HG03066 (cell line): ENCODE results near the gene FDX1.
A peak's percentile ranks its signal among the peaks of the same experiment; 100 is the strongest.
"Not testable (repeated sequence)": the region's sequence is repeated elsewhere in the genome, so short reads cannot be mapped to it uniquely, and the experiment has no call there.

Source experiments
- ATAC-seq: cut with Tn5 transposase; IDR thresholded peaks from one replicate; pipeline ENCODE4 v1.9.1; 2021; ENCODE audit warnings: low read depth; ENCODE audit not compliant: unreplicated experiment

Gene FDX1, protein sequence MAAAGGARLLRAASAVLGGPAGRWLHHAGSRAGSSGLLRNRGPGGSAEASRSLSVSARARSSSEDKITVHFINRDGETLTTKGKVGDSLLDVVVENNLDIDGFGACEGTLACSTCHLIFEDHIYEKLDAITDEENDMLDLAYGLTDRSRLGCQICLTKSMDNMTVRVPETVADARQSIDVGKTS

DNA sequence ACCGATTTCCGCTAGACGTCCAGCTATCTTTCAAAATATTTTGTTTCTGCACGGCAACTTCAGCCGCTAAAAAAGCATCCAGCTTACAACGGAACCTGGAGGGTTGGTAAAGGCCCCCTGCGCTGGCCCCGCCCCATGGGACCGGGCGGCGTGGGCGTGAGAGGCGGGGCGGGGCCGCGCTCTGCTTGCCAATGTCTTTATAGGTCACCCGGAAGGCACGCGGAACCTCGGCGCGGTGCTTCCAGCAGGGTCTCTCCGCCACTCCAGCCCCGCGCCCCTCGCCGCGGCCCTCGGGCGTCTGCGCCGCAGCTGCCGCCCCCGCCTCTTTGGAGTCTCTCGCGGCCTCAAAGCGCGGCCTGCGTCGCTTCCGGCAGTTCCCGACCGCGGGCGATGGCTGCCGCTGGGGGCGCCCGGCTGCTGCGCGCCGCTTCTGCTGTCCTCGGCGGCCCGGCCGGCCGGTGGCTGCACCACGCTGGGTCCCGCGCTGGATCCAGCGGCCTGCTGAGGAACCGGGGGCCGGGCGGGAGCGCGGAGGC lies at the start of gene FDX1:
TSS of gene FDX1 (plus strand) at position 218 of the 536 bp plus-strand sequence. CDS start at position 391, 173 bp downstream.
- ATAC-seq = peak; percentile 78

DNA sequence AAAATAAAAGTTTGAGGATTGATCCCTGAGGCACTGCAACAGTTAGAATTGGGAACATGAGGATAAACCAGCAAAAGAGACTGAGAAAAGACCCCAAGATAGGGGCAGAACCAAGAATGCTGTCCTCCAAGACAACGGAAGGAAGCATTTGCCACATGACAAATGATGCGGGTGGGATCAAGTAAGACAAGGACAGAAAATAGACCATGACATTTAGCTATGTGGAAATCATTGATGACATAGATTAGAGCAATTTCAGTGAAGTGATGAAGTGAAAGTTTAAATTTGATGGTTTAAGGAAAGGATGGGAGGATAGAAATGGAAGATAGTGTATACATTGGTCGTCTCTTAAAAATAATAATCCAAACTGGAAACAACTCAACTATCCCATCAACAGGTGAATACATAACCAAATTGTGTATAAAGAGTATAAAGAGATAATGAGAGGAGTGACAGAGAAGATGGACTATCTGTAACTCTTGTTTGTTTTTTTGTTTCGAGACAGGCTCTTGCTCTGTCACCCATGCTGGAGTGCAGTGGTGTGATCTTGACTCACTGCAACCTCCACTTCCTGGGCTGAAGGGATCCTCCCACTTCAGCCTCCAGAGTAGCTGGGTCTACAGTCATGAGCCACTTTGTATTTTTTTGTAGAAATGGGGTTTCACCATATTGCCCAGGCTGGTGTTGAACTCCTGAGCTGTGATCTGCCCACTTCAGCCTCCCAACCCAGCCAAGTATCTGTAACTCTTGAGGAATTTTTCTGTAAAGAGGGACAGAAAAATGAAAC lies 48.7 kb upstream of the FDX1 start:
- ATAC-seq = no peak

DNA sequence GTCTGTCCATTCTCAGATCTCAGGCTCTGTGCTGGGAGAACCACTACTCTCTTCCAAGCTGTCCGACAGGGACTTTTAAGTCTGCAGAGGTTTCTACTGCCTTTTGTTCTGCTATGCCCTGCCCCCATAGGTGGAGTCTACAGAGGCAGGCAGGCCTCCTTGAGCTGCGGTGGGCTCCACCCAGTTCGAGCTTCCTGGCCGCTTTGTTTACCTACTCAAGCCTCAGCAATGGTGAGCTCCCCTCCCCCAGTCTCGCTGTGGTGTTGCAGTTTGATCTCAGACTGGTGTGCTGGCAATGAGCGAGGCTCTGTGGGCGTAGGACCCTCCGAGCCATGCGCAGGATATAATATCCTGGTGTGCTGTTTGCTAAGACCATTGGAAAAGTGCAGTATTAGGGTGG lies 41.5 kb upstream of the FDX1 start:
- not testable (repeated sequence) for ATAC-seq

DNA sequence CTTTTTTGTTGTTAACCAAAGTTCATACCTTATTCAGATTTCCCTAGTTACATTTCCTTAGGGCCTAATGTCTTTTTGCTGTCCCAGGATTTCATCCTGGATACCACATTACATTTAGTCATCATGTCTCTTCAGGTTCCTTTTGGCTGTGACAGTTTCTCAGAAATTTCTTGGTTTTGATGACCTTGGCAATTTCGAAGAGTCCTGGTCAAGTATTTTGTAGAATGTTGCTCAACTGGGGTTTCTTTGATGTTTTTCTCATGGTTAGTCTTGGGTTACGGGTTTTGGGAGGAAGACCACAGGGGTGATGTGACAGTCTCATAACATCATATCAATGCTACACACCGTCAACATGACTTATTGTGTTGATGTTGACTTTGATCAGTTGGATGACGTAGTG lies 39.8 kb upstream of the FDX1 start:
- no peak for ATAC-seq

DNA sequence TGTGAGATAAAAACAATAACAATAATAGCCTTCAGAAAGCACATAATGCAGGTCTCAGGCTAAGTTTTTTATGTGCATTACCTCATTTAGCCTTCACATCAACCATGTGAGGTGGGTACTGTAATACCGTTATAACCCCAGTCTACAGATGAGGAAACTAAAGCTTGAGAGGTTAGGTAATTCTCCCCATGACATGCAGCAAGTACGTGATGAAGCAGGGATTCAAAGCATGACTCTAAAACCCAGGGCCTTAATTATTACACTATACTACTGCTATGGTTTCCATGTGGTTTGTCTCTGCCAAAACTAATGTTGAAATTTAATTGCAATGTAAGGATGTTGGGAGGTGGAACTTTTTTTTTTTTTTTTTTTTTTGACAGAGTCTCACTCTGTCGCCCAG lies 37.7 kb upstream of the FDX1 start:
- no peak for ATAC-seq

DNA sequence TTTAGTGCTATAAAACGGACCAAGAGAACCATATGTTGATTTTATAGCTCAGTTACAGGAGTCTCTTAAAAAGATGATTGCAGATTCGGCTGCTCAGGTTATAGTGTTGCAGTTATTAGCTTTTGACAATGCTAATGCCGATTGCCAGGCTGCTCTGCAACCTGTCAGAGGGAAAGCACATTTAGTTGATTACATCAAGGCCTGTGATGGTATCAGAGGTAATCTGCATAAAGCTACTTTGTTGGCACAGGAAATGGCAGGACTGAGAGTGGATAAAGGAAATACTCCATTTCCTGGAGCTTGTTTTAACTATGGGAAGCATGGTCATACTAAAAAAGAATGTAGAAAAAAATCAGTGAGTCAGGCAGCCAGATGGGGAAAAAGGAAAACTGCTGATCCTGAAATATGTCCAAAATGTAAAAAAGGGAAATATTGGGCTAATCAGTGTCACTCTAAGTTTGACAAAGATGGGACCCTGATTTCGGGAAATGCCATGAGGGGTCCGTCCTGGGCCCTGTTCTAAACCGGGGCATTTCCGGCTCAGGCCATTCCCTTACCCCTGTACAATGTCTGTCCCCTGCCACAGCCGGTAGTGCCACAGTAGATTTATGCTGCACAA lies 32.0 kb upstream of the FDX1 start:
- not testable (repeated sequence) for ATAC-seq

DNA sequence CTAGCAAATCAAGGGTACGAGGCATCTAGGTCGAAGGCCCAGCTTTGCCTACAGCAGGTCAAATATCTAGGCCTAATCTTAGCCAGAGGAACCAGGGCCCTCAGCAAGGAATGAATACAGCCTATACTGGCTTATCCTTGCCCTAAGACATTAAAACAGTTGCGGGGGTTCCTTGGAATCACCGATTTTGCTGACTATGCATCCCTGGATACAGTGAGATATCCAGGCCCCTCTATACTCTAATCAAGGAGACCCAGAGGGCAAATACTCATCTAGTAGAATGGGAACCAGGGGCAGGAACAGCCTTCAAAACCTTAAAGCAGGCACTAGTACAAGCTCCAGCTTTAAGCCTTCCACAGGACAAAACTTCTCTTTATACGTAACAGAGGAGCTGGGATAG lies 26.2 kb upstream of the FDX1 start:
- not testable (repeated sequence) for ATAC-seq

DNA sequence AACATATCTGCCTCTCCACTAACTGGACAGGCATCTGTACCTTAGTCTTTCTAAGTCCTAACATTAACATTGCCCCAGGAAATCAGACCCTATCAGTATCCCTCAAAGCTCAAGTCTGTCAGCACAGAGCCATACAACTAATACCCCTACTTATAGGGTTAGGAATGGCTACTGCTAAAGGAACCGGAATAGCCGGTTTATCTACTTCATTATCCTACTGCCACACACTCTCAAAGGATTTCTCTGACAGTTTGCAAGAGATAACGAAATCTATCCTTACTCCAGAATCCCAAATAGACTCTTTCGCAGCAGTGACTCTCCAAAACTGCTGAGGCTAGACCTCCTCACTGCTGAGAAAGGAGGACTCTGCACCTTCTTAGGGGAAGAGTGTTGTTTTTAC lies 24.1 kb upstream of the FDX1 start:
- not testable (repeated sequence) for ATAC-seq

DNA sequence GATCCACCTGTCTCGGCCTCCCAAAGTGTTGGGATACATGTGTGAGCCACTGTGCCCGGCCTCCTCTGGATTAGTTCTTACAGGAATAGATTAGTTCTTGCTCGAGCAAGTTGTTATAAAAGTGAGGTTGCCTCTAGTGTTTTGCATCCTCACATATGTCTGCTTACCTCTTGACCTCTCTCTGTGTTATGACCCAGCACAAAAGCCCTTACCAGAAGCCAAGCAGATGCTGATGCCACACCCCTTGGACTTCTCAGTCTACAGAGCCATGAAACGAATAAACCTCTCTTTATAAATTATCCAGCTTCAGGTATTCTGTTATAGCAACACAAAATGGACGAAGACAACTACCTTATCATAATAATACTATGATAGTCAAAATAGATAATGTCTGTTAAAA lies 22.4 kb upstream of the FDX1 start:
- no peak for ATAC-seq

DNA sequence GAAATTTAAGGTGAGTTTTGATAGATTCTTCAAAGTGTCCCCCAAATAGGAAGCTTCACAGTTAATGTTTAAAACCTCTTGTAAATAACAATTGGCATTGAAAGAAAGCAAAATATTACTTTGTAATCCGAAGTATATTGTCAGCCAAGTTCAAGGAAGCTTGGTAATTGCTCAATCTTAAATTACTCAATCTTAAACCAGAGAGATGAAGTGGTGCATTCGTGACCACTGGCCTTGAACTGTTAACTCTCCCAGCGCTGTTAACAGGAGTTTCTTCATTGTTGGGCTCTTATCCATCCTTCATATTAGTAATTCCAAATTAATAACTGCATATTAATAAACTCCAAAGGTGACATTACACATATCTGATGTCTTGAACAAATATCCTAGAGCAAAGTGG lies 20.6 kb upstream of the FDX1 start:
- ATAC-seq = no peak

DNA sequence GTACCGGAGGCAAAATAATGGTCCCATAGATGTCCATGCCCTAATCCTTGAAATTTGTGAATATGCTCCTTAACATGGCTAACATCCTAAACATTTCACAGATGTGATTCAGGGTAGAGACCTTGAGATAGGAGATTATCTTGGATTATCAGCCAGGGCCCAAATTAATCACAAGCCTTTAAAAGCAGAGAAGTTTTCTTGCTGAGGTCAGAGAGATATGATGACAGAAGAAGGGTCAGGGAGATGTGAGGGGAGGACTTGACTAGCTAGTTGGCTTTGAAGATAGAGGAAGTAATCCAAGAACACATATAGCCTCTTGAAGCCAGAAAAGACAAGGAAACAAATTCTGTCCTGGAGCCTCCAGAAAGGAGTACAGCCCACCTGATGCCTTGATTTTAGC lies 19.1 kb upstream of the FDX1 start:
- ATAC-seq = no peak

DNA sequence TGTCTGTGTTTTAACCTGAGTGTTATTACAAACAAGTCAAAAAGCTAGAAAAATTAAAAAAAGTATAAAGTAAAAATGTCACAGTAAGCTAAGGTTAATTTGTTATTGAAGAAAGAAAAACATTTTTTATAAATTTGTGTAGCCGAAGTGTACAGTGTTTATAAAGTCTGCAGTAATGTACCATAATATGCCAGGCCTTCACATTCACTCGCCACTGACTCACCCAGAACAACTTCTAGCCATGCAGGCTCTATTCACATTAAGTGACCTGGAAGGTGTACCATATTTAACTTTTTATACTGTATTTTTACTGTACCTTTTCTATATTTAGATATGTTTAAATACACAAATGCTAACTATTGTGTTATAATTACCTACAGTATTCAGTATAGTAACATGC lies 14.7 kb upstream of the FDX1 start:
- no peak for ATAC-seq

DNA sequence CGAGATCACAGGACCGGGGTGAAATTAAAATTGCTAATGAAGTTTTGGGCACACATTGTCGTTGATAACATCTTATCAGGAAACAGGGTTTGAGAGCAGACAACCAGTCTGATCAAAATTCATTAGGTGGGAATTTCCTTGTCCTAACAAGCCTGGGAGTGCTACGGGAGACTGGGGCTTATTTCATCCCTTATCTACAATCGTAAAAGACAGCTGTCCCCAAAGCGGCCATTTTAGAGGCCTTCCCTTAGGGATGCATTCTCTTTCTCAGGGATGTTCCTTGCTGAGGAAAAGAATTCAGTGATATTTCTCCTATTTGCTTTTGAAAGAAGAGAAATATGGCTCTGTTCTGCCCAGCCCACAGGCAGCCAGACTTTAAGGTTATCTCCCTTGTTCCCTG lies 8.1 kb upstream of the FDX1 start:
- ATAC-seq = not testable (repeated sequence)

DNA sequence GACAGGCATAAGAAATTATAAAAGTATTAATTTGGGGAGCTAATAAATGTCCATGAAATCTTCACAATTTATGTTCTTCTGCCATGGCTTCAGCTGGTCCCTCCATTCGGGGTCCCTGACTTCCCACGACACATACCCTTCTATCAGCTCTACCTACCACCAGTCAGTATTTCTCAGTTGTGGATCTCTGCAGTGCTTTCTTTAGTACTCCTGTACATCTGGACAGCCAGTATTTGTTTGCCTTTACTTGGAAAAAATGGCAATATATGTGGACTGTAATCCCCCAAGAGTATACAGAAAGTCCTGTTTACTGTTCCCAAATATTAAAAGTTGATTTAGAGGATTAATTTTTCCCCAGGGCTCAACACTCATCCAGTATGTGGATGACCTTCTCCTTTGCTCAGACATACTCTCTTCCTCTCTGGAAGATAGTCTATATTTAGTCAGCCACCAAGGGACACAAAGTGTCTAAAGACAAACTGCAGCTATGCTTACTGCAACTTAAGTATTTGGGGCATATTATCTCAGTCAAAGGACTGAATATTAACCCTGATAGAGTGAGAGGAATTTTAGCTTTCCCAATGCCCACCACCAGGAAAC lies 7.3 kb upstream of the FDX1 start:
- ATAC-seq = no peak

DNA sequence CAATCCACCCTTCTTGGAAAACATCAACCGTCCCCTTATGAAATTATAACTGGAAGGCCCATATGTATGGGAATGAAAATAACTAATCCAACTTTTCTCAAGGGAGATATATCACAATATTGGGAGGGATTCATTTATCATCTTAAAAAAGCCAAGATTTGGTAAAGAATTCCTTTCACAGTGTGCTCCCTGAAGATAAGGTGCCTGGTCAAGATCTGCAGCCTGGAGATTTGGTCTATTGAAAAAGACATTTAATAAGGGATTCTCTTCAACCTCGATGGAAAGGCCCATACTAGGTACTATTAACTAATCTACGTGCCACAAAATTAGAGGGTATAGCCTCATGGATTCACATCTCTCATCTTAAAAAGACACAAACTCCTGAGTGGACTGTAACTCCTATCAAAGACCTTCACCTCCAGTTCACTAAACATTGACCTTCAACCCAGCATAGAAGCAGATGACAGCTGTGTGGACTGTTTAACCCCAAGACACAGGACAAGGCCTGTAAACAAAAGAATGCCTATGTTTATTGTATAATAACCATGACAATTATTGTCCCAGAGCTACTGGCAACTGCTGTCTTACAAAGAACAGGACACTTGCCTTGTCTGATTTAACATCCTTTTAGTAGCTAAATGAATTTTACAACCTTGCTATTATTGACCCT lies 4.8 kb upstream of the FDX1 start:
- ATAC-seq = no peak

DNA sequence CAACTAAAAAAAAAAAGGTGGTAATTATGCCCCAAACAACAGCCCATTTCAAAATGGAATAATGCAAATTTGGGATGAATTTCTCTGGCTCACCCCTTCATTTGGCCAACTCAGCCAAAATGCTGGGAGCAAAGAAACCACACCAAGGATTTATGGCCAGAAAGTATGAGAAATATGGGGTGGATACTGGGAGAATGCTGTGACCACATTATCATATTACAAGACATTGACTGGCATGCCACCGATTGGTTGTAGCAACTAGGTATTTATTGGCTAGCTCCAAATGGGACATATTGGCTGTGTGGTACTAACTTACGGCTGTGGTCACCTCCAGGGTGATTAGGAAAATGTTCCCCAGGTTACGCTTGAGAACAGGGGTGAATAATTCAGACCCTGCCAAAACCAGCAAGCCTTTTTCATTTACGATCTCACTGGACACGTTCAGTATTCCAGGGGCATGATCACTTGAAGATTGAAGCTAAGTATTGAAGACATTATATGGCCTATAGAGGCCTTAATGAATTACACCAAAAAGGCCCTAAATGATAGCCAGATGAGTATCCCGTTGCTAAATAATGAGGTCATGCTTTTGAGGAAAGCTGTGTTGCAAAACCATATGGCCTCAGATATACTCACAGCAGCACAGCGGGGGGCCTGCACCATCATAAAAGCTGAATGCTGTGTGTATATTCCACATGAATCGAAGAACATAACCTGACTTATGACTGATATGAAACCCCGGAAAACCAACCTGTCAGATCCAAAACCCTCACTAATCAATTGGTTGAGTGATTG lies 3.8 kb upstream of the FDX1 start:
- no peak for ATAC-seq

DNA sequence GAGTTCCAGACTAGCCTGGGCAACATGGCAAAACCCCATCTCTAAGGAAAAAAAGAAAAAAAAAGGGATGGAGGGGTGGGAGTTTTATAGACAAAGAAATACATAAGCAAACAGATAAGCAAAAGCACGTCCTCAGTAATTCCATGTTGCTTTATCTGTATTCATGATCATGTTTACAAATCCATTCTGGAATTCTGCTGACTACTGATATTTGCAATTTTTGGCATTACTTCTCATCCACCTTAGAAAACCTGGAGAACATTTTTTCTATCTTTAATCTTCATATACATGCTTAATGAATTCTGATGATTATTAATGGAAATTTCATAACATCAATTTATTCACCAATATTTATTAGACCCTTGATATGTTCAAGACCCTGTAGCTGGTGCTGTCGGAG lies 1.7 kb upstream of the FDX1 start:
- no peak for ATAC-seq

DNA sequence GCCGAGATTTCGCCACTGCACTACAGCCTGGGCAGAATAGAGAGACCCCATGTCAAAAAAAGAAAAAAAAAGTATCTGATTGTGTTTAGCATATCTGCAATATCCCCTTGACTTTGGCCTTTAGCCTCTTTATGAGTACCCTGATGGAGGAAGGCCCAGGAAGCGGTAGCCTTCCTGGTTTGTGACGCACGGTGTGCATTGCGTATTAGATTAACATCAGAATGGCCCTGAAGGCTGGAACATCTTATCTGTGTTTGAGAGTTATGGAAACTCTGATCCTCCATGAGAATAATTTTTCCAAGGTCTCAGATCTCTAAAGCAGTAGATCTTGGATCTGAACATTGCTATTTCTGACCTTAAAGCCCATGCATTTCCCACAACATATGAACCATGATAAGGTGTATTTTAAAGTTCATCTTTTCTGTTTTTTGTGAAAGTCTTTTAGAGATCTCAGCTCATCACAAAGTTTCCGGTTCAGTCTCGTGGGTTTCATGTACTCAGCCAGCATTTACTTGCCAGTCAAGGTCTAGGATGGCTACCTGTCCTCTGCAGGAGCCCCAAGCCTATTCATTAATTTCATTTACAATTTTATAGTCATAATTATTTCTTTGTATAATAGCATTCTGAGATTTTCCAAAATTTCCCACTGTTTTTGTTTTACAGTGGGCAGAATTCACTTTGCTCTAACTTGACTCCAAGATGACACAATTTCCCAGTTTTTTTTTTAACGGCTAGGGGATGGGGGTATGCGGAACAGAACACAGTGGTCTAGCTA lies 605 bp upstream of the FDX1 start:
- peak; percentile 29 for ATAC-seq
